K562 (cell line): ENCODE data around the gene COX6A2. TPM values are rescaled to one million over a fixed set of nuclear protein-coding genes. Genes with fewer than 3 reads are reported as not detected.

Experiments used
- ATF1 ChIP-seq, 2 experiments: fragments of 450-650 bp in 1 of 2; IDR thresholded peaks; 2 replicates each; pipeline ENCODE4 v1.6.1; 2016; ENCODE audit warnings: missing compliant biosample characterization in 1 of 2, missing genetic modification characterization in 1 of 2
- CREB3L1 ChIP-seq: fragments of 450-650 bp; IDR thresholded peaks from 2 replicates; pipeline ENCODE4 v1.6.1; 2014; ENCODE audit warnings: low read depth, mild to moderate bottlenecking, moderate library complexity, borderline replicate concordance
- CREM ChIP-seq: IDR thresholded peaks from 2 replicates; pipeline ENCODE4 v1.6.1; 2014; ENCODE audit warnings: antibody characterized with exemption, low read depth
- ETV1 ChIP-seq: fragments of 450-650 bp; conservative IDR thresholded peaks from 2 replicates; pipeline ENCODE4 v1.6.1; 2016; ENCODE audit warnings: missing genetic modification characterization, control low read depth, low read depth, missing compliant biosample characterization
- FOXK2 ChIP-seq, 2 experiments: fragments of 450-650 bp; IDR thresholded peaks in 1 of 2; conservative IDR thresholded peaks in 1 of 2; 2 replicates each; pipeline ENCODE4 v1.6.1; 2016; ENCODE audit warnings: low read depth in 2 of 2, mild to moderate bottlenecking in 1 of 2
- POLR3A ChIP-seq: IDR thresholded peaks from 2 replicates; pipeline ENCODE4 v1.6.1; 2011; ENCODE audit warnings: borderline replicate concordance, mild to moderate bottlenecking, moderate library complexity; ENCODE audit not compliant: insufficient read length, insufficient read depth; ENCODE audit errors: extremely low read depth
- RBM15 ChIP-seq: fragments of 200-400 bp; formaldehyde crosslinking; IDR thresholded peaks from 2 replicates; pipeline ENCODE4 v1.6.1; 2018; ENCODE audit warnings: mild to moderate bottlenecking, low read length, moderate library complexity; ENCODE audit not compliant: insufficient read depth
- ZNF124 ChIP-seq: sonication (generic); formaldehyde crosslinking; IDR thresholded peaks from 2 replicates; pipeline ENCODE4 v1.8.1; 2022; ENCODE audit warnings: missing genetic modification reagents
- polyA plus RNA-seq, 8 experiments: library from polyadenylated mRNA; depleted of rRNA in 4 of 8; stranded (reverse) in 5 of 8; unstranded in 3 of 8; fragments of >200 nt; fragmentation: Nextera tagmentation in 2 of 8; fragmentation: Illumina TruSeq in 1 of 8; extraction: Ambion mirVana in 2 of 8; extraction: Trizol in 1 of 8; gene quantifications; 2 replicates each; pipeline versions ENCODE4 v1.2.1 to v1.2.3, GENCODE V29; 2011 to 2014; ENCODE audit warnings: inconsistent platforms in 1 of 8, missing spikeins in 1 of 8
- total RNA-seq, 7 experiments: library from RNA; depleted of rRNA in 6 of 7; stranded (reverse); fragments of >200 nt in 6 of 7; fragmentation: Illumina TruSeq in 2 of 7; extraction: Trizol in 2 of 7; gene quantifications; 2 replicates each; pipeline versions ENCODE4 v1.2.1 to v1.2.3, GENCODE V29; 2011 to 2021; ENCODE audit warnings: low replicate concordance in 1 of 7
- TF ChIP-seq, protein P1 (sequence below), 3 experiments: IDR thresholded peaks in 2 of 3; conservative IDR thresholded peaks in 1 of 3; 2 replicates each; pipeline ENCODE4 v1.5.1; 2011 to 2012; ENCODE audit warnings: low read length in 3 of 3, mild to moderate bottlenecking in 3 of 3, control low read depth in 2 of 3, improper control_type of control experiment in 1 of 3, inconsistent platforms in 1 of 3, low read depth in 1 of 3, mixed read lengths in 1 of 3, moderate library complexity in 1 of 3; ENCODE audit not compliant: insufficient read depth in 2 of 3
- TF ChIP-seq, protein P2 (sequence below), 2 experiments: fragments of 450-650 bp; formaldehyde crosslinking in 1 of 2; IDR thresholded peaks; 2 replicates each; pipeline versions ENCODE4 v1.4.0 to v1.6.1; 2014 to 2020; ENCODE audit warnings: mild to moderate bottlenecking in 2 of 2, borderline replicate concordance in 1 of 2, low read depth in 1 of 2
- TF ChIP-seq, protein P3 (sequence below): fragments of 450-650 bp; formaldehyde crosslinking; IDR thresholded peaks from 2 replicates; pipeline ENCODE4 v1.4.0; 2020; ENCODE audit warnings: mild to moderate bottlenecking, moderate library complexity

Gene COX6A2
- total and polyA plus RNA-seq, 9 of the 15 experiments (the other 6 are each of a cell fraction or from before 2014, with no cell fraction given): not detected

- TF ChIP-seq ETV1 (tag) (no peak), ATF1 (CRISPR knock-in tag; IDR thresholded peaks at IDR 0.05) (no peak), ATF1 (tag; IDR thresholded peaks at IDR 0.05) (no peak), ZNF124 (no peak), FOXK2 (conservative IDR thresholded peaks at IDR 0.05 in 1 of 2, IDR thresholded peaks at IDR 0.05 in 1 of 2; ENCODE audit: low read depth in 2 of 2) (peak in 1 of 2 experiments; percentile 57; a peak in 1 of 4 replicates), CREB3L1 (no peak), RBM15 (no peak), CREM (0 out of 2 replicates have a peak, but pooled peaks have one; percentile 25), POLR3A (no peak)
- TF ChIP-seq, protein P1, sequence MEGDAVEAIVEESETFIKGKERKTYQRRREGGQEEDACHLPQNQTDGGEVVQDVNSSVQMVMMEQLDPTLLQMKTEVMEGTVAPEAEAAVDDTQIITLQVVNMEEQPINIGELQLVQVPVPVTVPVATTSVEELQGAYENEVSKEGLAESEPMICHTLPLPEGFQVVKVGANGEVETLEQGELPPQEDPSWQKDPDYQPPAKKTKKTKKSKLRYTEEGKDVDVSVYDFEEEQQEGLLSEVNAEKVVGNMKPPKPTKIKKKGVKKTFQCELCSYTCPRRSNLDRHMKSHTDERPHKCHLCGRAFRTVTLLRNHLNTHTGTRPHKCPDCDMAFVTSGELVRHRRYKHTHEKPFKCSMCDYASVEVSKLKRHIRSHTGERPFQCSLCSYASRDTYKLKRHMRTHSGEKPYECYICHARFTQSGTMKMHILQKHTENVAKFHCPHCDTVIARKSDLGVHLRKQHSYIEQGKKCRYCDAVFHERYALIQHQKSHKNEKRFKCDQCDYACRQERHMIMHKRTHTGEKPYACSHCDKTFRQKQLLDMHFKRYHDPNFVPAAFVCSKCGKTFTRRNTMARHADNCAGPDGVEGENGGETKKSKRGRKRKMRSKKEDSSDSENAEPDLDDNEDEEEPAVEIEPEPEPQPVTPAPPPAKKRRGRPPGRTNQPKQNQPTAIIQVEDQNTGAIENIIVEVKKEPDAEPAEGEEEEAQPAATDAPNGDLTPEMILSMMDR (IDR thresholded peaks at IDR 0.05 in 2 of 3, conservative IDR thresholded peaks at IDR 0.05 in 1 of 3; ENCODE audit: insufficient read depth in 2 of 3, low read depth in 1 of 3, low read length in 3 of 3): peak; percentile 47 to 75 (median 71); a peak in 5 of 6 replicates
- TF ChIP-seq, protein P2, sequence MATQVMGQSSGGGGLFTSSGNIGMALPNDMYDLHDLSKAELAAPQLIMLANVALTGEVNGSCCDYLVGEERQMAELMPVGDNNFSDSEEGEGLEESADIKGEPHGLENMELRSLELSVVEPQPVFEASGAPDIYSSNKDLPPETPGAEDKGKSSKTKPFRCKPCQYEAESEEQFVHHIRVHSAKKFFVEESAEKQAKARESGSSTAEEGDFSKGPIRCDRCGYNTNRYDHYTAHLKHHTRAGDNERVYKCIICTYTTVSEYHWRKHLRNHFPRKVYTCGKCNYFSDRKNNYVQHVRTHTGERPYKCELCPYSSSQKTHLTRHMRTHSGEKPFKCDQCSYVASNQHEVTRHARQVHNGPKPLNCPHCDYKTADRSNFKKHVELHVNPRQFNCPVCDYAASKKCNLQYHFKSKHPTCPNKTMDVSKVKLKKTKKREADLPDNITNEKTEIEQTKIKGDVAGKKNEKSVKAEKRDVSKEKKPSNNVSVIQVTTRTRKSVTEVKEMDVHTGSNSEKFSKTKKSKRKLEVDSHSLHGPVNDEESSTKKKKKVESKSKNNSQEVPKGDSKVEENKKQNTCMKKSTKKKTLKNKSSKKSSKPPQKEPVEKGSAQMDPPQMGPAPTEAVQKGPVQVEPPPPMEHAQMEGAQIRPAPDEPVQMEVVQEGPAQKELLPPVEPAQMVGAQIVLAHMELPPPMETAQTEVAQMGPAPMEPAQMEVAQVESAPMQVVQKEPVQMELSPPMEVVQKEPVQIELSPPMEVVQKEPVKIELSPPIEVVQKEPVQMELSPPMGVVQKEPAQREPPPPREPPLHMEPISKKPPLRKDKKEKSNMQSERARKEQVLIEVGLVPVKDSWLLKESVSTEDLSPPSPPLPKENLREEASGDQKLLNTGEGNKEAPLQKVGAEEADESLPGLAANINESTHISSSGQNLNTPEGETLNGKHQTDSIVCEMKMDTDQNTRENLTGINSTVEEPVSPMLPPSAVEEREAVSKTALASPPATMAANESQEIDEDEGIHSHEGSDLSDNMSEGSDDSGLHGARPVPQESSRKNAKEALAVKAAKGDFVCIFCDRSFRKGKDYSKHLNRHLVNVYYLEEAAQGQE (IDR thresholded peaks at IDR 0.05; ENCODE audit: borderline replicate concordance): peak; percentile 28; the same call in 1 of the 2 replicates
- TF ChIP-seq, protein P2 (CRISPR knock-in tag; IDR thresholded peaks at IDR 0.05; ENCODE audit: low read depth): no peak
- TF ChIP-seq, protein P3, sequence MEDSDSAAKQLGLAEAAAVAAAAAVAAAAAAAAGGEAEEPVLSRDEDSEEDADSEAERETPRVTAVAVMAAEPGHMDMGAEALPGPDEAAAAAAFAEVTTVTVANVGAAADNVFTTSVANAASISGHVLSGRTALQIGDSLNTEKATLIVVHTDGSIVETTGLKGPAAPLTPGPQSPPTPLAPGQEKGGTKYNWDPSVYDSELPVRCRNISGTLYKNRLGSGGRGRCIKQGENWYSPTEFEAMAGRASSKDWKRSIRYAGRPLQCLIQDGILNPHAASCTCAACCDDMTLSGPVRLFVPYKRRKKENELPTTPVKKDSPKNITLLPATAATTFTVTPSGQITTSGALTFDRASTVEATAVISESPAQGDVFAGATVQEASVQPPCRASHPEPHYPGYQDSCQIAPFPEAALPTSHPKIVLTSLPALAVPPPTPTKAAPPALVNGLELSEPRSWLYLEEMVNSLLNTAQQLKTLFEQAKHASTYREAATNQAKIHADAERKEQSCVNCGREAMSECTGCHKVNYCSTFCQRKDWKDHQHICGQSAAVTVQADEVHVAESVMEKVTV (CRISPR knock-in tag): 0 out of 2 replicates have a peak, but pooled peaks have one; percentile 18
These were observed 32.4 kb upstream of the COX6A2 start (continued) for GRCh38 chr16:31460582-31461002.
